HUES64 (cell line): ENCODE measurements around the gene DNAL1.
A peak's percentile ranks its signal among the peaks of the same experiment; 100 is the strongest.

Experiments used
- H3K27ac ChIP-seq: 2 replicates; pipeline ENCODE4 v1.7.0; 2013; ENCODE audit warnings: low read depth, low read length, inconsistent platforms
- H3K27me3 ChIP-seq: 2 replicates; pipeline ENCODE4 v1.6.1; 2013; ENCODE audit warnings: mild to moderate bottlenecking, low read length; ENCODE audit not compliant: insufficient read depth
- H3K36me3 ChIP-seq: 2 replicates; pipeline ENCODE4 v1.6.1; 2013; ENCODE audit warnings: mild to moderate bottlenecking, low read length; ENCODE audit not compliant: insufficient read depth
- H3K4me1 ChIP-seq: 2 replicates; pipeline ENCODE4 v1.6.1; 2013; ENCODE audit warnings: mild to moderate bottlenecking, low read length, moderate library complexity; ENCODE audit not compliant: insufficient read depth
- H3K4me3 ChIP-seq: 2 replicates; pipeline ENCODE4 v1.5.1; 2013; ENCODE audit warnings: mild to moderate bottlenecking, low read length, moderate library complexity
- H3K9ac ChIP-seq: 2 replicates; pipeline ENCODE4 v1.6.1; 2013; ENCODE audit warnings: mild to moderate bottlenecking, low read depth, low read length
- H3K9me3 ChIP-seq: 2 replicates; pipeline ENCODE4 v1.6.1; 2013; ENCODE audit warnings: low read depth, low read length; ENCODE audit not compliant: insufficient read depth
- WGBS: fragments of 150-250, 120-280 bp; methylation state at CpG from one replicate; pipeline ENCODE4 v1.1.7; 2013; ENCODE audit warnings: missing lambda C conversion rate; 5-methylcytosine and 5-hydroxymethylcytosine counted together

DNAL1 gene

DNA sequence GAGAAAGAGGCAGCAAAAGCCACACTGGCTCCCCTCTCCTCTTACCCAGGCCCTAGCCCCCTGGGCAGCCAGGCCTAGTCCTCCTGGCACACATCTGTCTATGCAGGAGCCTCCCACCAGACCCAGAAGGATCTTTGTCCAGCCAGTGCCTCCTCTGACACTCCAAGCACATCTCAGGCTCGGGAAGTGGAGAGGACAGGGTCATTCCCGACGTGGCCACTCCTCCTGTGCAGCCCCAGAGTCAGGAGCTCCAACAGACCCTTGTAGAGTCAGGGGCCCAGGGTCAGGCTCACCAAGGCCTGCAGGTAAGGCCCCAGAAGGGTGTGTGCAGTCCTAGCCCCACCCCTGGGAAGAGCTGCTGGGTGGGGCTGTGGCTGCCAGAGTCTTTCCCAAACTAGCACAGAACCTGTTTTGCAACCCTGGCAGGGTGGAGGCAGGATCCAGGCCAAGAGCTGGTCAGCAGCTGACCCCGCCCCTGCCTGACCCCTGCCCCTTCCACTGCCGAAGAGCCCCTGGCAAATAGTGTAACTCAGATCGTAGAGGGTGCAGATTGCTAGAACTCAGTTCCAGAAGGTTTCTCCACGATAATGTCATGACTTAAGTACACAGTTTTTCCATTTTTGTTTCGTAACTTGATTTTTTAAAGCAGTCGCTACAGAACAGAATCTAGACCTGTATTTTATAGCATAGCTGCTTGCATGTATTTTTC lies 96.0 kb downstream of the DNAL1 start:
- WGBS, result 76% methylated on average over 9 of the region's 9 CpGs
- peak overlapping the region; percentile 3; the same call in 1 of the 2 replicates for H3K27ac ChIP-seq
- peaks cover 27% of the 10 kb centered on the region for H3K4me1 ChIP-seq
- H3K4me3 ChIP-seq, result peak overlapping the region; percentile 15; the same call in 1 of the 2 replicates
- peaks cover 6% of the 10 kb centered on the region; the same call in 1 of the 2 replicates for H3K36me3 ChIP-seq
- peak overlapping the region; percentile 50 for H3K9ac ChIP-seq
- H3K9me3 ChIP-seq, result no peaks in the 10 kb centered on the region
- no peaks in the 10 kb centered on the region for H3K27me3 ChIP-seq

DNA sequence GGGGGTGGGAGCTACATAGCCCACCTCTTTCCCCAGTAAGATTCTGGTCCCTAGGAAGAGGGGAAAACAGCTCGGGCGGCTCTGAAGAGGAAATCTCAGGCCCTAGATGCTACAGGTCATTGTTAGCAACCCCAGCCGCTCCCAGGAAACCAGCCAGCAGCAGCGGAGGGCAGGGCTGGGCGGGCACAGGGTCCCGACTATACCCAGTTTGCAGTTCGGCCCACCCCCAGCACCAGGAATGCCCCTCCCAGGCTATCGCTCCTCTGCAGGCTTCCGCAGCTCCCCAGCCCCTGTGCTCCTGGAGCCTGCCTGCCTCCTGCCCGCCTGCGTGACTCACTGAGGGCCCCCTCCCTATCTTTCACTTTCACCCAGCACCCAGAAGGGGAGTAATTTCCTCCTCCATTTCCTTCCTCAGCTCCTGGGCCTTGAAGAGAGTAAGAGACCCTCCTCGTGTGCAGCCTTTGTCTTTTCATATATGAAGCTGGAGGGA lies 96.6 kb downstream of the DNAL1 start:
- H3K36me3 ChIP-seq, result 0 out of 2 replicates have a peak, but pooled peaks cover 5% of the 10 kb centered on the region
- no peaks in the 10 kb centered on the region for H3K27me3 ChIP-seq
- WGBS, result 10% methylated on average over 11 of the region's 12 CpGs
- peak overlapping the region; percentile 15 for H3K4me3 ChIP-seq
- H3K27ac ChIP-seq, result peak overlapping the region; percentile 34
- H3K9me3 ChIP-seq, result no peaks in the 10 kb centered on the region
- peaks cover 33% of the 10 kb centered on the region for H3K4me1 ChIP-seq
- peak overlapping the region; percentile 50; the same call in 1 of the 2 replicates for H3K9ac ChIP-seq

DNA sequence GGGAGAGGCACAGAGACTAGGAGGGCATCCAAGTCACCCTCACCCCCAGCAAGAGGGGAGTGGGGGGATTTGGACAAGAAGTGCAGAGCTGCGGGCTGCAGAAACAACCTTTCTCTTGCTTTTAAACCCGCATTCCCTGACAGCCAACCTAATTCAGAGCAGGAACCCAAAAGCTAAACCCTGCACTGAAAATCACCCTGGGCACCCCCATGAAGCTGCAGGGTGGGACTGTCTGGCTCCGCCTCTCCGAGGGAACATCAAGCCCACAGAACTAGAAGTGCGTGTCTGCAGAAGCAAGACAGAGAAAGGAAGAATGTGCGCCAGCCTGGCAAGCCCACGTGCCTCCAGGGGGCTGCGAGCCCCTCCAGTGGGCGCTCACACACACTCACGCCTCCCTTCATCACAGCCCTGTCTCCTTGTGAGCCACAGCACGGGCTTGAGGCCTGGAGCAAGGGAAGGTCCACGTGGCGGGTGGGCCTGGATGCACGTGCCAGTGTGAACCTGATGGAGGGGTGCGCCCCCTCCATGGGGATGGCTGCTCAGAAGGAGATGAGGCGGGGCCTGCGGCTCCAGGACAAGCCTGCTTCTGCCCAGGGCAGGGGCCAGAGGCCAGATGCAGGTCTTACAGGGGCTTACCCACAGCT lies 97.2 kb downstream of the DNAL1 start:
- Histone ChIP-seq H3K36me3 (0 out of 2 replicates have a peak, but pooled peaks cover 4% of the 10 kb centered on the region), H3K4me3 (peak overlapping the region; percentile 13; the same call in 1 of the 2 replicates), H3K27ac (peak overlapping the region; percentile 34), H3K4me1 (peaks cover 39% of the 10 kb centered on the region), H3K9ac (peak overlapping the region; percentile 50; the same call in 1 of the 2 replicates), H3K9me3 (no peaks in the 10 kb centered on the region), H3K27me3 (no peaks in the 10 kb centered on the region)
- 65% methylated on average over 17 of the region's 17 CpGs for WGBS

DNA sequence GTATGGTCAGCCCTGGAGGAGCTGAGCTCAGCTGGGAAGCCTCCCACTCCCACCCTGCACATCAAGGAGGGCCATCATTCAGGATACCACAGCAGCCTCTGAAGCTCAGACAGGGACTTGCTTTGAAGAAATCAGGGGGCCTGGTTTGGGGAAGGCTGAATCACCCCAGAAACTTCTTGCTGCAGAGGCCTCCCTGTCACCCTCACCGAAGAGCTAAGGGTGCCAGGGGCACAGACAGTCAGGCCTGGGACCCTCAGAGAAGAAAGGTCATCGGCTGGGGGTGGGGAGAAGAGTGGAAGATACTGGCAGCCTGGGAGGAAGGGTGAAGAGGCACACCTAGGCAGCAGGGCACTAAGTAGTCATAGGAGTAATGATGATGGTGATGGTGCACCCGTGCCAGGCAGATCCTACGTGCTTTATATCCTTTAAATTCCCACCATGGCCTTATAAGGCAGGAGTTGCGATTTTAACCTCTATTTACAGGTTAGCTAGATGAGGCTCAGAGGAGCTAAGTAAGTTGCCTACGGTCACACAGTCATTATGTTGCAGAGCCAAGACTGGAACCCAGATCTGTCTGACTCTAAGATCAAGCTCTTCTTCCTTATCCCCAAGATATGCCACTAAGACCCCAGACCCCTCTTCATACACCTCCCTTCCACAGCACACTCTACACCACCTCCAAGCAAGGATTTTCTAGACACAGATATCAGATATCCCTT lies 97.9 kb downstream of the DNAL1 start:
- 92% methylated on average over 6 of the region's 6 CpGs for WGBS
- H3K27me3 ChIP-seq, result no peaks in the 10 kb centered on the region
- no peak overlapping the region for H3K27ac ChIP-seq
- H3K36me3 ChIP-seq, result 0 out of 2 replicates have a peak, but pooled peaks cover 3% of the 10 kb centered on the region
- H3K9me3 ChIP-seq, result no peaks in the 10 kb centered on the region
- H3K4me1 ChIP-seq, result peaks cover 43% of the 10 kb centered on the region
- no peak overlapping the region for H3K9ac ChIP-seq
- no peak overlapping the region for H3K4me3 ChIP-seq

DNA sequence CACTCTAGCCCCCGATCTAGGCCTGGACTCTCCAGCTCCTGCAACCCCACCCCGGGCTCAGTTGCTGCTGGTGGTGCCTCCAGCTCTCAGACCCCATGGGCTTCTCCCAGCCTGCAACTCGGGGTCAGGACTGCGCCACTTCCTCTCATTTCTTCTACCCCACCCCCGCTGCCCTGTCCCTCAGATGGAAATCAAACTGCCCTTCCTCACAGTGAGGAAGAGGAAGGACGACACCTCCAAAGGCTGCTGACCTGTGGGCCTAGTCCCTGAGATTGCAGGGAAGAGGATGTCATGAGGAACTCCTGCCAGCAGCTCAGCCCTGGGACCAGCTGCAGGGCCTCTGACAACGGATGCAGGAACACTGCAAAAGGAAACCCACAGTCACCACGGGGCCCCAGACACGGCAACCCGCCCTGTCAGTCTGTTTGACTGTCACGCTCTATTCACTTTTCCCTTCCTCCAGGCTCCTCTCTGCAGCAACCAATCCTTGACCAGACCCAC lies 98.7 kb downstream of the DNAL1 start:
- H3K27ac ChIP-seq, result no peak overlapping the region
- no peak overlapping the region for H3K9ac ChIP-seq
- no peak overlapping the region for H3K4me3 ChIP-seq
- H3K9me3 ChIP-seq, result no peaks in the 10 kb centered on the region
- 77% methylated on average over 11 of the region's 11 CpGs for WGBS
- no peaks in the 10 kb centered on the region for H3K36me3 ChIP-seq
- H3K4me1 ChIP-seq, result peaks cover 43% of the 10 kb centered on the region
- H3K27me3 ChIP-seq, result no peaks in the 10 kb centered on the region

DNA sequence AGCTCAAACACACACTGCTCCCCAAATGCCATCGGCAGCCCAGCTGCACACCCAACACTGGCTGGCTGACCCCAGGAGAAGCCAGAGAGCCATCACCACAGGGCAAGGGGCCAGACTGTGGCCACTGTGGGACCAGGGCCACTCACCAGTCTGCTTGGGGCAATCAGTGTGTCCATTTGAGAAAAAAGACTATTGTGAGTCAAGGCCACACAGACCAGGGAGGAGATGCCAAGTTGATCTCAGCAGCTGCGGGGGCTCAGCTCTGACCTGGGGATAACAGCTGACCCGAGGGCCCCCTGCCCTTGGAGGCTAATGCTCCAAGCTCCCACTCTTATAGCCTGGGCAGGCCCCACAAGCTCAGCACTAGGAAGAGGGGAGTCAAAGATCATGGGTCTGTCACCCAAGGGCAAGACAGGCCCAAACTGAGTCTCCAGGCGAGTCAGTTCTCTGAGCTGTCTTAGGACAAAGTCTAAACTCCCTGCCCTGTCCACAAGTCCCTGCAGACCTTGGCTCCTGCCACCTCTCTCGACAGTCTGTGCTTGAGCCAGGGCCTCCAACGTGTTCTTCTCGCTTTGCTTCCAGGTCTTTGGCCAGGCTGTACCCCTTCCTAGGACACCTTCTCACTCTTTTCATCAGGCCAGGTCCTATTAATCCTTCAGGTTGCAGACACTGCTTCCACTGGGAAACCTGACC lies 99.5 kb downstream of the DNAL1 start:
- no peak overlapping the region for H3K27ac ChIP-seq

DNA sequence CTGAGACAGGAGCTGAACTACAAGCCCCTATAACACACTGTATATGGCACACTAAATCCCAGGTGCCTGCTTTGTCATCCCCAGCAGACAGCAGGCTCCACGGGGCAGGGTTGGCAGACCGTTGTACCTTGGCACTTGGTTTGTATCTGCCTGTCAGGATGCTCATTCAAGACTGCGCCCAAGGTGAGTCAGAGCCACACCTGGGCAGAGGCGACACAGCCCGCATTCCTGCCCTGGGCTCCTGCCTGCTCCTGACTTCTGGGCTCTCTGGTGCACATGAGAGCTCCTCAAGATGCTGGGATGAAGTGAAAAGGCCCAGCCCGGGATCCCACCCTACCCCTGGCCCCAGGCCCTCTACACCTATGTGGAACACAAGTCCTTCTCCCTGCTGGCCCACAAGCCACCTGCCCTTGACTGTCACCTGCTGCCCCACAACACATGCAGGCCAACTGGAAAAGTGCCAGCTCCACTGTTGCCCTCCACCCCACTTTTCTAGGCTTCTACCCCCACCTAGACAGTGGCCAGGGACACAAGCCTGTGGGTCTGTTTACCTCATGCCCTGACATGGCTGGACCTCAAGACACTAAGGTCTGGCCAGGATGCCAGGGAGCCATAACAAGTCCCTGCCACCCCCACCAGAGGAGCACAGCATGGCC lies 100.2 kb downstream of the DNAL1 start:
- no peaks in the 10 kb centered on the region for H3K27me3 ChIP-seq
- H3K36me3 ChIP-seq, result no peaks in the 10 kb centered on the region
- H3K27ac ChIP-seq, result no peak overlapping the region
- H3K9me3 ChIP-seq, result no peaks in the 10 kb centered on the region
- no peak overlapping the region for H3K9ac ChIP-seq
- no peak overlapping the region for H3K4me3 ChIP-seq
- peaks cover 49% of the 10 kb centered on the region for H3K4me1 ChIP-seq
- WGBS, result 90% methylated on average over 6 of the region's 6 CpGs

More for the DNA sequence above, 99.5 kb downstream of the DNAL1 start:
- no peak overlapping the region for H3K4me3 ChIP-seq
- H3K36me3 ChIP-seq, result no peaks in the 10 kb centered on the region
- H3K9me3 ChIP-seq, result no peaks in the 10 kb centered on the region
- 88% methylated on average over 7 of the region's 7 CpGs for WGBS
- no peaks in the 10 kb centered on the region for H3K27me3 ChIP-seq
- H3K9ac ChIP-seq, result no peak overlapping the region
- peaks cover 43% of the 10 kb centered on the region for H3K4me1 ChIP-seq

DNA sequence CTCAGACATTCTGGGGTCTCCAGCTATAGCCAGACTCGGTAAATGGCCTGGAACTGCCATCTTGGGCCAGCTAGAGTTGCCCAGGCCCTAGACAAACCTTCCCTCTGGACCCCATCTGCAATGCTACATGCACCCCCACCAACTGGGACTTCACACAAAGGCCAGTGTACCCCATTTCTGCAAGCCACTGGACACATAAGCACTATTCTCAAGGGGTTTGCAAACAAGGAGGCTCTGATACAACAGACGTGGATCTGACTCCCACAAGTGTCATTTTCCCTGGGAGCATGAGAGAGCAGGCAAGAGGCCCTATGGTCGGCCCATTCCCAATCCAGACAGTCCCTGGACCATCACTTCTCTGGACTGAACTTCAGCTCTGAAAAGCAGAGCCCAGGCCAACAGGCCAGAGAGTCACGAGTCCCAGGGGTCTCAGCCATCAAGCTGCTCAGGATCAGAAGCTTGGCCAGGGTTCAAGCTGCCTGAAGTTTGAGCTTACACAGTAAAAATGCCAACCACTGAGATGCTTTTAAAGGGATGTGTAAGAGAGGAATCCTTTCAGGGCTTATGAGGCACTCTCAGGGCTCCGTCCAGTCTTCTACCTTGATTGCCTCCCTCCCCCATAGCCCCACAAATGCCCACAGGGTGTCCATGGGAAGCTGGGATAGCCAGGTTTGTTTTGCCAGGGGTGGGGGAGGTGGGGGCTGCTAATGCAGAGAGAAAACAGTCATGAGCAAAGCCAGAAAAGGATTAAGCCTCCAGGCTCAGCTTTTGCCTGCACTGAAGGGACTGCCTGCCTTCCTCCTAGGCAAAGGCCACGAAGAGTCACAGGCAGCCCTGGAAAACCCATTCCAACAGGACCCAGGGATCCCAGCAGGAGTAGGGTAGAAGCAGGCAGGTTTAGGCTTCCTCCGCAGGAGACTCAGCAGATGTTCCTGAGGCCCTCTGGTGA lies 101.1 kb downstream of the DNAL1 start:
- Histone ChIP-seq H3K36me3 (no peaks in the 10 kb centered on the region), H3K9me3 (no peaks in the 10 kb centered on the region), H3K4me1 (peaks cover 46% of the 10 kb centered on the region), H3K27ac (0 out of 2 replicates have a peak overlapping the region, but pooled peaks have one; percentile 15), H3K9ac (no peak overlapping the region), H3K4me3 (no peak overlapping the region), H3K27me3 (no peaks in the 10 kb centered on the region)
- 86% methylated on average over 7 of the region's 7 CpGs for WGBS

DNA sequence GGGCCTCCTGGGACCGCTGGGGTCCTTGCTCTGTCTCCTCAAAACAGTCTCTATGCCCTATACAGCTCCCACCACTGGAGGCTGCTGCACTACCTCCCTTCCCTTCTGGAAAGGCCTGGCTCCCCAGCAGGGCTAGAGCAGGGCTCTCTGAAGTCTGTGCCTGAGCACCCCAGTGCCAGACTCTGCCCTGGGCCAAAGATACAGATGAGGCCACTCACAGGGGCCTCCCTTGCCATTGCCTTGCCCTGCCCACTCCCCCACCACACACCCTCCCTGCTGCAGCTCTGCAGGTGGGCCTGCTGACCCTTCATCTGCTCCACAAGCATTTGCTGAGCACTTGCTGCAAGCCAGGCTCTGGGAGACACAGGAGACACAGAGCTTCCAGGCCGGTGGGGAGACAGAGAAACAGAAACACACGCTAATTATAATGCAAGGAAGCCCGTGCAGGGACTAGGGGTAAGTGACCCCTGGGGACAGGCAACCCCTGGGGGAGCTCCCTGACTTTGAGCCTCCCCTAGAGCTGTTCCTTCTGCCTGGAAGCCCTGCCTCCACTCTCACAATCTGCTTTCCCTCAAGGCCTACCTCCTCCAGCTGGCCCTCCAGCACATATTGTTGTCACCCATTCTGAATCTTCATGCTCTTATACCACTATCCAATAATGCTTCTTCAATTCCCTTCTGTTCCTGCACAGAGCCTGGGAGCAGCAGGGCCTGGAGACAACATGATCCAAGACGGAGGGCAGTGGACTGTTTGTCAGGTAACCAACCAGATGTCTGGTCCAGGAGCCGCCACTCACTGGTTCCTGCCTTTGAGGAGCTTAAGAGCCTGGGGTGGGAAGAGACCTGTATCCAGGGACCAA lies 102.0 kb downstream of the DNAL1 start:
- 0 out of 2 replicates have a peak overlapping the region, but pooled peaks have one; percentile 15 for H3K27ac ChIP-seq
- 42% methylated on average over 6 of the region's 6 CpGs for WGBS
- no peak overlapping the region for H3K9ac ChIP-seq
- no peak overlapping the region for H3K4me3 ChIP-seq
- no peaks in the 10 kb centered on the region for H3K9me3 ChIP-seq
- H3K36me3 ChIP-seq, result no peaks in the 10 kb centered on the region
- no peaks in the 10 kb centered on the region for H3K27me3 ChIP-seq
- peaks cover 39% of the 10 kb centered on the region for H3K4me1 ChIP-seq
